D341Med (cell line): ENCODE measurements around the gene HHATL.
A peak's percentile ranks its signal among the peaks of the same experiment; 100 is the strongest.

ENCODE experiments used
- DNase-seq: peaks from one replicate; pipeline ENCODE4 v3.0.0; 2012; ENCODE audit warnings: low spot score

HHATL gene, protein sequence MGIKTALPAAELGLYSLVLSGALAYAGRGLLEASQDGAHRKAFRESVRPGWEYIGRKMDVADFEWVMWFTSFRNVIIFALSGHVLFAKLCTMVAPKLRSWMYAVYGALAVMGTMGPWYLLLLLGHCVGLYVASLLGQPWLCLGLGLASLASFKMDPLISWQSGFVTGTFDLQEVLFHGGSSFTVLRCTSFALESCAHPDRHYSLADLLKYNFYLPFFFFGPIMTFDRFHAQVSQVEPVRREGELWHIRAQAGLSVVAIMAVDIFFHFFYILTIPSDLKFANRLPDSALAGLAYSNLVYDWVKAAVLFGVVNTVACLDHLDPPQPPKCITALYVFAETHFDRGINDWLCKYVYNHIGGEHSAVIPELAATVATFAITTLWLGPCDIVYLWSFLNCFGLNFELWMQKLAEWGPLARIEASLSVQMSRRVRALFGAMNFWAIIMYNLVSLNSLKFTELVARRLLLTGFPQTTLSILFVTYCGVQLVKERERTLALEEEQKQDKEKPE

GRCh38 chr3:42702066-42702951 is at the start of gene HHATL:
TSS of gene HHATL (minus strand) at chr3:42702798. CDS start at chr3:42700826, 1,972 bp downstream.
- peak; percentile 37 for DNase-seq

DNA sequence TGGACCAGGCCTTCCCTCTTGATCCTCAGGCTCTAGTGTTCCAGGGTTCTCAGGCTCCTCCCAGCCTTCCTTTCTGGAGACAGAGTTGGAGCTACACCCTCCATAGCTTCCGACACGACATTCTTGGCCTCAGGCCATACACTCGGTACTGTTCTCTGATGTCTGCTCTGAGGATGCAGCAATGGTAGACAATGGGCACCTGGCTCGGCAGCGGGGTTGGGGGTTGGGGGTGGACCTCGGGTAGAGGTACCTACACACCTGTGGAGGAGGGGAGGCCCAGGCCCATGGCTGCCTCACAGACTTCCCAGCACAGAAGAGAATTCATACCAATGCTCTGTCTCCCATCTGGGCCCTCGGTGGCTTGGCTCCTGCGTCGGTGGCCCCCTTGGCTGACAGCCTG is 49.0 kb upstream of the HHATL start:
- peak; percentile 17 for DNase-seq

- DNase-seq = peak; percentile 19
Observed at GRCh38 chr3:42750834-42751233, 48.2 kb upstream of the HHATL start.

GRCh38 chr3:42749753-42750231 is 47.2 kb upstream of the HHATL start:
- DNase-seq = peak; percentile 68

GRCh38 chr3:42749025-42749752 is 46.6 kb upstream of the HHATL start:
- peak; percentile 10 for DNase-seq

- DNase-seq = peak; percentile 8
Observed at GRCh38 chr3:42747581-42747980, 45.0 kb upstream of the HHATL start.

- DNase-seq = peak; percentile 8
Observed at GRCh38 chr3:42746455-42747450, 44.2 kb upstream of the HHATL start.

DNA sequence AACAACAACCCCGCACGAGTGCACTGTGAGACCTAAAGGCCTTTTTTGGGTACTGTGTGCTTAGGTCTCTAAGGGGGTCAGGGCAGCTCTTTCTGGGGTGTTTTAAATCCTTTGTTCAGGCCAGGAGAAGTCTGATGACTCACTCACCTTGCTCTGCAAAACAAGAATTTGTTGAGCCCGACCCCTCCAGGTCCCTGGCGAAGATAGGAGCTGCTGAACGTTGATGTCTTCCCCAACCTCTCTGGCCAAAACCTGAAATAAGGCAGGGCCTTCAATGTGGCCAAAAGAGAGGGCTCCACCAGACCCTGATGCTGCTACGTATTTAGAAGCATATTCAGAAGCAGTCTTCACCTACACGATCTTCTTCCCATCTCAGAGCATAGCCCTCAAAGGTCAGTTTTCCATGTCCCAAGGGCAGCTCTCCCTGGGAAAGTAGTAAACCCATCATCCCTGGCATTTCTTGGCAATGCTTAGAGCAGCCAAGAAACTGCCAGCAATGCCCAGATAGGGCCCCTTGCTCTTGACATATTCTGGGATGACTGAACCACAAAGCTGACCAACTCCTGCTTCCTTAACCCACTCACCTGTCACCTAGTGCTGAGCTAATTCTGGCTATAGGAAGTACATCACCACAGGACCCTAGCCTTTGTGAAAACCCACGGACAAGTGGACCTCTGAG is 43.3 kb upstream of the HHATL start:
- peak; percentile 4 for DNase-seq

- no peak for DNase-seq
Observed at GRCh38 chr3:42745291-42745745, 42.7 kb upstream of the HHATL start.

- DNase-seq = peak; percentile 5
Observed at GRCh38 chr3:42743204-42743995, 40.8 kb upstream of the HHATL start.

- DNase-seq = peak; percentile 5
Observed at GRCh38 chr3:42742688-42743087, 40.1 kb upstream of the HHATL start.

- peak; percentile 10 for DNase-seq
Observed at GRCh38 chr3:42742259-42742658, 39.7 kb upstream of the HHATL start.

GRCh38 chr3:42741796-42742195 is 39.2 kb upstream of the HHATL start:
- peak; percentile 6 for DNase-seq

GRCh38 chr3:42739401-42740158 is 37.0 kb upstream of the HHATL start:
- DNase-seq = peak; percentile 21

DNA sequence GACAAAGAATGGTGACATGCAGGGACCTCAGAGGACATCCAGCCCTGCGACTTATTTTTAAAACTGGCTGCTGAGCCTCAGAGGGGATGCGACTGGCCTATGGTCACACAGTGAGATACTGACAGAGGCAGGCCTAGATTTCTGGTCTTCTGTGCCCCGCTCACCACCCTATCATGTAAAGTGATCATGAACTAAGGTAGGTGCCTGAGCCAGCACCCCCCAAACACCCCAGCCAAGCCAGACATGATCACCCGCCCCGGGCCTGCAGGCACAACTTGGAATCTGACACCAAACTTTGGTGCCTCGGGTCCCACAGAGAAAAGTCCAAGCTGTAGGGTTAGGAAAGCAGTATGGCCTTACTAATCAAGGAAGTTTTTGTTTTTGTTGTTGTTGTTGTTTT is 33.9 kb upstream of the HHATL start:
- DNase-seq = peak; percentile 24

GRCh38 chr3:42736081-42736480 is 33.5 kb upstream of the HHATL start:
- DNase-seq = peak; percentile 52

DNA sequence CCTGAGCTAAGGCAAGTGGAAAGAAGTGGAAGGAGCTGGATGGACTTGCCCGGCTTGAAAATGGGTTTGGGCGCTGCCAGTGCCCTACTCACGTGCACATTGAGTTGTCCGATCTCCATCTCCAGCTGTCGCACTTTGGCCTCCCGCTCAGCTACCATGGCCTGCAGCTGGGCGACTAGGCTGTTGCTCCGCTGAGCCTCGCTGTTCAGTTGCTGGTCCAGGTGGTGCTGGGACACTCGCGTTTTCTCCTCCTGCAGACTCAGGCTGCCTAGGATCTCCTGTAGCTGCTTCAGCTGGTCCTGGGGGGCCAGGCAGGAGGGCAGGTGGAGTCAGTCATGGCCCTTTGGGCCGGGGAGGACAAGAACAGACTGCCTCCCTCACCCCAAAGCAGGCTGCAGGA is 33.0 kb upstream of the HHATL start:
- peak; percentile 34 for DNase-seq

- DNase-seq = peak; percentile 25
Observed at GRCh38 chr3:42735019-42735418, 32.4 kb upstream of the HHATL start.
